ENCODE measurements around the gene RPL21. TPM values are rescaled to one million over a fixed set of nuclear protein-coding genes. Genes with fewer than 3 reads are reported as not detected.

Gene RPL21
- total RNA-seq, 4 donors from 2014 or later, result 613 to 1,130 (median 904) TPM

DNA sequence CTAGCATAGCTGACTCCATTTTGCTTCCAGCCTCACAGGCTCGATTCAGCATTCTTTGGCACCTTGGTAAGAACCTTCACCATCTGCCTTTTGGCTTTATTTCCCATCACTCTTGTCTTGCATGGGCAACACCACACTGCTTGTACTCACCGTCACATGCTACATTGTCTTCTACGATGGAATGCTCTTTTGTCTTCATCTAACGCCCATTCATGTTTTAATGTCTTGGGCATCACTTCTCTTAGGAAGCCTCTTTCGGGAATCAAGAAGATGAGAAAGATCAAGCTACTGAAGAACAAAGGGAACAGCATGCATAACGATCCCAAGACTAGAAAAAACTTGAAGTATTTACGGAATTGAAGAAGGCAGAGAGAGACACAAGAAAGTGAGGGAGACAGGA lies 5.7 kb upstream of the RPL21 start:
- TF ChIP-seq, protein P1, sequence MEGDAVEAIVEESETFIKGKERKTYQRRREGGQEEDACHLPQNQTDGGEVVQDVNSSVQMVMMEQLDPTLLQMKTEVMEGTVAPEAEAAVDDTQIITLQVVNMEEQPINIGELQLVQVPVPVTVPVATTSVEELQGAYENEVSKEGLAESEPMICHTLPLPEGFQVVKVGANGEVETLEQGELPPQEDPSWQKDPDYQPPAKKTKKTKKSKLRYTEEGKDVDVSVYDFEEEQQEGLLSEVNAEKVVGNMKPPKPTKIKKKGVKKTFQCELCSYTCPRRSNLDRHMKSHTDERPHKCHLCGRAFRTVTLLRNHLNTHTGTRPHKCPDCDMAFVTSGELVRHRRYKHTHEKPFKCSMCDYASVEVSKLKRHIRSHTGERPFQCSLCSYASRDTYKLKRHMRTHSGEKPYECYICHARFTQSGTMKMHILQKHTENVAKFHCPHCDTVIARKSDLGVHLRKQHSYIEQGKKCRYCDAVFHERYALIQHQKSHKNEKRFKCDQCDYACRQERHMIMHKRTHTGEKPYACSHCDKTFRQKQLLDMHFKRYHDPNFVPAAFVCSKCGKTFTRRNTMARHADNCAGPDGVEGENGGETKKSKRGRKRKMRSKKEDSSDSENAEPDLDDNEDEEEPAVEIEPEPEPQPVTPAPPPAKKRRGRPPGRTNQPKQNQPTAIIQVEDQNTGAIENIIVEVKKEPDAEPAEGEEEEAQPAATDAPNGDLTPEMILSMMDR (IDR thresholded peaks at IDR 0.05; ENCODE audit: low read depth), result no peak

DNA sequence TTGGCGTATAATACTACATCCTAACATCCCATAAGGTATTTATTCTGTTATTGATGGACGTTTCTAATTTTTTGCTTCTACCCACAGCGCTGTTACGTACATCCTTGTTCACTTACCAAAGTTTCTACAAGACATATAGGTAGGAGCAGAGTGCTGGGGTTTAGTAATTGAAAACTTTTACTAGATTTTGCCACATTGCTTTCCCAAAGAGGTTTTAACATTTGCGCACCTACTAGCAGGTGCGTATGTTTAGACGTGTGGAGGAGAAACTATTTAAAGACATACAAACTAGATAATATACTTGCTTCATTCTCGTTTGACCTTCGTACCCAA lies 559 bp upstream of the RPL21 start:
- TF ChIP-seq, protein P1 (IDR thresholded peaks at IDR 0.05; ENCODE audit: low read depth), result no peak

DNA sequence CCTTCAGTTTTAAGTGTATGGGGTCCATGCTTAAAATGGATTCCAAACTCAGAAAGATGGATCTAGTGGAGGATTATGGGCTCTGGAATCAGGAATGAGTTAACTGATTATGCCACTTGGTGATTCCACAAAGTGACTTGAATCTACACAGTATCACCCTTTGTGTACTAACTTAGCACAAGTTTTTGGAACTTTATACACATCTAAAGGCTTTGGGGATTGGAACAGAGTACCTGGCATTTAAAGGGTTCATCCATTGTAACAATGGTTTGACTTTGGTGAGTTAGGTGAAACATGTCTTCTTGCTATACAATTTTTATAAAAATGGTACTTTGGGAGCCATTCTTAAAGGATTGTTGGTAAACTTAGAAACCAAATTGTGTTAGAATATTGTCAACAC lies 1.1 kb downstream of the RPL21 start:
- TF ChIP-seq, protein P1 (IDR thresholded peaks at IDR 0.05; ENCODE audit: low read depth), result no peak

DNA sequence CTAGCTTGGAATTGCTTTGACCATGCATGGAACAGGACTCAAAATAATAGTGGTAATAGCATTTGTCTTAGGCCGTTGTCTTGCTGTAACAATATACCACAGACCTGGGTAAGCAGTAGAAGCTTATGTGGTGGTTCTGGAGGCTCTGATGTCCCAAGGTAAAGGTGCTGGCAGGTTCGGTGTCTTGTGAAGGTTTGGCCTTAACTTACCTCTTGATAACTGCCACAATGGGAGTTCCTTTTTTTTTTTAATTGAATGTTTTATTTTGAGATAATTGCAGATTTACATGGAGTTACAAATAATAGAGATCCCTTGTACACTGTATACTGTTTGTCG lies 5.8 kb downstream of the RPL21 start:
- TF ChIP-seq, protein P1 (IDR thresholded peaks at IDR 0.05; ENCODE audit: low read depth), result no peak

DNA sequence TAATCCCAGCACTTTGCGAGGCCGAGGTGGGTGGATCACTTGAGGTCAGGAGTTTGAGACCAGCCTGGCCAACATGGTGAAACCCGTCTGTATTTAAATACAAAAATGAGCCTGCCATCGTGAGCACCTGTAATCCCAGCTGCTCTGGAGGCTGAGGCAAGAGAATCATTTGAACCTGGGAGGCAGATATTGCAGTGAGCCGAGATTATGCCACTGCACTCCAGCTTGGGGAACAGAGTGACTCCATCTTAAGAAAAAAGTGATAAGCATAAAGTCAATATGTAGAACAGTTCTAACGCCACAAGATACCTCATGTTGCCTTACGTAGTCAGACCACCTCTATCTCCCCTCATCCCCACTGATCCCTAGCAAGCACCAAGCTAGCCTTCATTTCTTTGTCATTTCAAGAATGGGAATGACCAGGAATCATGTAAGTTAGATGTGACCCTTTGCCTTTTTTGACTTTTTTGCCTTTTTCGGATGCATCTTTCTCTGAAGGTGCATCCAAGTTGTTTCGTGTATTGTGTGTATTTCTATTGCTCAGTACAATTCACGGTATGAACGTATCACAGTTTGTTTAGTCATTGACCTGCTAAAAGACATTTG lies 6.4 kb downstream of the RPL21 start:
- TF ChIP-seq, protein P1 (IDR thresholded peaks at IDR 0.05; ENCODE audit: low read depth), result no peak

DNA sequence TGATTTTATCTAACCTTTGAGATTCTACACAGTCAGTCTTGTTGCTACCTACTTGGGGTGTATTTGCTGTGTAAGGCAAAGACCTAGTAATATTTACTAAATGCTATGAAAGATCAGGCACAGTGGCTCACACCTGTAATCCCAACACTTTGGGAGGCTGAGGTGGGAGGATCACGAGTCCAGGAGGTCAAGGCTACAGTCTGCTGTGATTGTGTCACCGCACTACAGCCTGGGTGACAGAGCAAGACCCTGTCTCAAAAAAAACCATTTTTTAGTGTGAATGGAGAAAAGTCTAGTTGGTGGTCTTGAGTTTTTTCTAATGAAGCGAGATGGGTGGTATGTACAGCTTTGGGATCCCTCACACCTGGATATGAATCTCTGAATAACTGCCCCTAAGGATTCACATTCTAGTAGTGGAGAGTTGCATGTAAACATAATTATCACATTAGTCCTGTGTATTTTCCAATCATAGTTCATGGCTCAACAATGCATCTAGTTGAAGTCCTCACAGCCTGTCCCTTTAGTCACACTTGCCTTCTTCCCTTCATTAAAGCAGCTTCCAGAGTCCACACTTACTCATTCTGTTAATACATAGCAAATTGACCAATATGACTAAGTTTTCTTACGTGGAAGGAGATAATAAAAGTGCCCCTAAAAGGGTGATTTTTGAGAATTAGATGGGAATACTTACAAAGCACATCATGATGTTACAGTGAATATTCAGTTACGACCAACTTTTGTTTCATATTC lies 7.5 kb downstream of the RPL21 start:
- TF ChIP-seq, protein P1 (IDR thresholded peaks at IDR 0.05; ENCODE audit: low read depth), result no peak

DNA sequence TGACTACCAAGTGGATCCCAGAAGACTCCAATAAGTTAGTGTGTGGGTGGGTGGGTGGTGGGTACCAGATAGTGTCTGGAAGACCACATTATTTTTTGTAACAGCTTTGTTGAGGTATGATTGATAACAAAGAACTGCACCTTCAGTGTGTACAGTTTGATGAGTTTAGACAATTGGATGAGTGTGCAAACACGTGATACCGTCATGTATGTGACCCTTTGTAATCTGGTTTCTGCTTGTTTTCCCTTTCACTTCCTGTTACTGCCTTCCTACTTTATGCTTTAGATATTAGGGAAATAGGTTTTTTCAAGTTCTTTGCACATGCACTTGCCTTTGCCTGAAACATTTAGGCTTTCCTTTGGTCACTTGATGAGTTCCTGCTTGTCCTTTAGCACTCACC lies 8.5 kb downstream of the RPL21 start:
- TF ChIP-seq, protein P1 (IDR thresholded peaks at IDR 0.05; ENCODE audit: low read depth), result no peak

Data from subcutaneous adipose tissue (tissue), 4 donors.